Measurements from ENCODE around the gene MAGI1. TPM values are rescaled to one million over a fixed set of nuclear protein-coding genes. Genes with fewer than 3 reads are reported as not detected.

MAGI1 gene
- total and polyA plus RNA-seq, 2 donors (not counting 1 experiment from before 2014, with no cell fraction given) = 15.7 to 23.7 TPM

GRCh38 chr3:65672871-65673815 is 365.6 kb downstream of the MAGI1 start:
- H3K27me3 ChIP-seq (ENCODE audit: control insufficient read depth, insufficient read depth, low read length) = no peaks in the 10 kb centered on the region
- no peak overlapping the region for H3K4me2 ChIP-seq (ENCODE audit: extremely low read depth, insufficient read depth, low read length)
- no peaks in the 10 kb centered on the region for H3K9me3 ChIP-seq (ENCODE audit: control insufficient read depth, insufficient read depth, low read depth, low read length)
- no peak overlapping the region for H3K9ac ChIP-seq (ENCODE audit: insufficient read depth, low read length)
- DNase-seq (ENCODE audit: low read depth in 2 of 2) = peak; percentile 25 to 67
- no peak overlapping the region for H2AFZ ChIP-seq (ENCODE audit: low read length)
- H3K36me3 ChIP-seq (ENCODE audit: control insufficient read depth, insufficient read depth, low read length) = no peaks in the 10 kb centered on the region
- TF ChIP-seq EZH2 (IDR thresholded peaks at IDR 0.05; ENCODE audit: low read length, missing control alignments) (no peak), CTCF (conservative IDR thresholded peaks at IDR 0.05 in 1 of 2, IDR thresholded peaks at IDR 0.05 in 1 of 2; ENCODE audit: low read depth in 1 of 2, low read length in 2 of 2) (peak; percentile 72 to 85)
- H3K4me3 ChIP-seq (replicated peaks in 1 of 4; ENCODE audit: control extremely low read depth in 1 of 4, insufficient read depth in 1 of 4, low read depth in 3 of 4, low read length in 4 of 4) = no peak overlapping the region
- no peaks in the 10 kb centered on the region for H3K4me1 ChIP-seq (ENCODE audit: control insufficient read depth, extremely low read depth, insufficient read depth, low read length)
- H3K79me2 ChIP-seq (ENCODE audit: control insufficient read depth, insufficient read depth, low read length) = no peaks in the 10 kb centered on the region
- no peaks in the 10 kb centered on the region for H4K20me1 ChIP-seq (ENCODE audit: control insufficient read depth, extremely low read depth, insufficient read depth, low read length)
- no peak overlapping the region for H3K27ac ChIP-seq (ENCODE audit: insufficient read depth, low read length)

- Histone ChIP-seq H3K4me1 (ENCODE audit: control insufficient read depth, extremely low read depth, insufficient read depth, low read length) (no peaks in the 10 kb centered on the region), H3K27me3 (ENCODE audit: control insufficient read depth, insufficient read depth, low read length) (no peaks in the 10 kb centered on the region), H3K9me3 (ENCODE audit: control insufficient read depth, insufficient read depth, low read depth, low read length) (no peaks in the 10 kb centered on the region), H3K9ac (ENCODE audit: insufficient read depth, low read length) (no peak overlapping the region), H3K79me2 (ENCODE audit: control insufficient read depth, insufficient read depth, low read length) (no peaks in the 10 kb centered on the region), H3K27ac (ENCODE audit: insufficient read depth, low read length) (no peak overlapping the region), H4K20me1 (ENCODE audit: control insufficient read depth, extremely low read depth, insufficient read depth, low read length) (no peaks in the 10 kb centered on the region), H2AFZ (ENCODE audit: low read length) (no peak overlapping the region), H3K36me3 (ENCODE audit: control insufficient read depth, insufficient read depth, low read length) (no peaks in the 10 kb centered on the region), H3K4me3 (replicated peaks in 1 of 4; ENCODE audit: control extremely low read depth in 1 of 4, insufficient read depth in 1 of 4, low read depth in 3 of 4, low read length in 4 of 4) (no peak overlapping the region), H3K4me2 (ENCODE audit: extremely low read depth, insufficient read depth, low read length) (no peak overlapping the region)
- DNase-seq (ENCODE audit: low read depth in 2 of 2) = no peak
- TF ChIP-seq EZH2 (IDR thresholded peaks at IDR 0.05; ENCODE audit: low read length, missing control alignments) (no peak), CTCF (conservative IDR thresholded peaks at IDR 0.05 in 1 of 2, IDR thresholded peaks at IDR 0.05 in 1 of 2; ENCODE audit: low read depth in 1 of 2, low read length in 2 of 2) (no peak)
These were observed 366.7 kb downstream of the MAGI1 start for GRCh38 chr3:65672061-65672460.

GRCh38 chr3:65671004-65671403 is 367.7 kb downstream of the MAGI1 start:
- Histone ChIP-seq H3K27ac (ENCODE audit: insufficient read depth, low read length) (no peak overlapping the region), H2AFZ (ENCODE audit: low read length) (no peak overlapping the region), H3K4me1 (ENCODE audit: control insufficient read depth, extremely low read depth, insufficient read depth, low read length) (no peaks in the 10 kb centered on the region), H3K79me2 (ENCODE audit: control insufficient read depth, insufficient read depth, low read length) (no peaks in the 10 kb centered on the region), H3K9ac (ENCODE audit: insufficient read depth, low read length) (no peak overlapping the region), H3K4me2 (ENCODE audit: extremely low read depth, insufficient read depth, low read length) (no peak overlapping the region), H3K4me3 (replicated peaks in 1 of 4; ENCODE audit: control extremely low read depth in 1 of 4, insufficient read depth in 1 of 4, low read depth in 3 of 4, low read length in 4 of 4) (no peak overlapping the region), H3K9me3 (ENCODE audit: control insufficient read depth, insufficient read depth, low read depth, low read length) (no peaks in the 10 kb centered on the region), H4K20me1 (ENCODE audit: control insufficient read depth, extremely low read depth, insufficient read depth, low read length) (no peaks in the 10 kb centered on the region), H3K36me3 (ENCODE audit: control insufficient read depth, insufficient read depth, low read length) (no peaks in the 10 kb centered on the region), H3K27me3 (ENCODE audit: control insufficient read depth, insufficient read depth, low read length) (no peaks in the 10 kb centered on the region)
- no peak for DNase-seq (ENCODE audit: low read depth in 2 of 2)
- TF ChIP-seq EZH2 (IDR thresholded peaks at IDR 0.05; ENCODE audit: low read length, missing control alignments) (no peak), CTCF (conservative IDR thresholded peaks at IDR 0.05 in 1 of 2, IDR thresholded peaks at IDR 0.05 in 1 of 2; ENCODE audit: low read depth in 1 of 2, low read length in 2 of 2) (no peak)
